IPS DF 4.7 (cell line): ENCODE data around the gene HDAC4.

ENCODE experiments used
- DNase-seq: peaks from one replicate; pipeline ENCODE4 v3.0.0-alpha.2; 2013; ENCODE audit warnings: low spot score; ENCODE audit errors: extremely low read depth

HDAC4 gene

DNA sequence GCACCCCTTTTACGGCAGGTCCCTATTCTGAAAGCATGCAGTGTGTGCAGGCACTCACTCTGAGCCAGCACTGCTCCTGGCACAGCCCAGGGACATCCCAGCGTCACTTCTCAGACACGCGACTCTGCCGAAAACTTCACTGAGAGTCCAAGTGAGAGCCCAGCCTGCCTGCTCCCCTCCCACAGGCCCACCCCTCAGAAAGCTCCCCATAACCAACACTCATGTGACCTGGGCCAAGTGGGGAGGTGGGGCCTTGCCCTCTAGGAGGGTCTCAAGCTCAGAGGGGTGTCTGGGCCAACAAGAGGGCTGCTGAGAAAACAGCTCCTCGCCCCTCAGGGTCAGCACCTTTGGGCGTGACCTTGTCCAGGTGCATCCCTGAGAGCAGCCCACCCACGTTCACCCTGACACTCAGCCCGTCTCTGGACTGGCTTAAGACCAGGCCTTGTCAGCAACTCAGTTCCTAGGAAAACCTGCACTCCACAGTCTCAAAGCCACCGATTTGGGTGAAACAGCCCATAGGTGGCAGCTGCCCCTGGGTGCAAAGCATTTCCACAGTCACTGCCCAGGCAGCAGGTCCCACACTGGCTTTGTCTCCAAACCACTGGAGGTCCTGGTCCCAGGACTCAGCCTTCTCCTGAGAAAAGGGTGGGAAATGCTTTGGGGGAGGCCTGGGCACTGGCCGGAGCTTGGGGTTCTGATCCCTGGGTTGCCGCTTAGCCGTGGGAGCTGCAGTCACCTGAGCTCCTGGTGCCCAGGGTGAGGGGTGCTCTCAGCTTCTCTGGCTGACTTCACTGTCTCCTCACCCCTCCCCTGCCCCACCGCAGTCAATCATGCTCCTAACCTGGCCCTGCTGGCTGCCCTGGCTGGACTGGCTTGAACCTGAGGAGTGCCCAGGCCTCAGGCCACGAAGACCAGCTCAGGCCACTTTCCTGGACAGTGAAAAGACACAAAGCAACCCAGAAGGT, 209.6 kb downstream of the HDAC4 start:
- DNase-seq = no peak

DNA sequence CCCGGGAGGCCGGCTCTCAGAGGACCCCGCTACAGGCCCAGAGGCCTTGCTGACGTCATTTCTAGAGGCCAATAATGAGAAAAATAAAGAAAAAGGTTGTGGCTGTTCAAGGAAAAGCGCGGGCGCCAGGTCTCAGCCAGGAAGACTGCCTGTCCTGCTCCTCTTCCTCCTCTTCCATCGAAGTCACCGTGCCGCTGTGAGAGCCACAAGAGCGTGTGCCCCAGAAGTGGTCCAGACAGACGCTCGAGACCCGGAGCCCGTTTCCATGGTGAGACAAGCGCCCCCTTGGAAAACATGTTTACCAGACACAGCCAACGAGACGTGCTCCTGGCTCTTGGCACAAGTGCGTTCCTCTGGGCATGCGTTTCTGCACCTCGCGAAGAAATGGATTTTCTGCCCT, 210.5 kb downstream of the HDAC4 start:
- DNase-seq = no peak

DNA sequence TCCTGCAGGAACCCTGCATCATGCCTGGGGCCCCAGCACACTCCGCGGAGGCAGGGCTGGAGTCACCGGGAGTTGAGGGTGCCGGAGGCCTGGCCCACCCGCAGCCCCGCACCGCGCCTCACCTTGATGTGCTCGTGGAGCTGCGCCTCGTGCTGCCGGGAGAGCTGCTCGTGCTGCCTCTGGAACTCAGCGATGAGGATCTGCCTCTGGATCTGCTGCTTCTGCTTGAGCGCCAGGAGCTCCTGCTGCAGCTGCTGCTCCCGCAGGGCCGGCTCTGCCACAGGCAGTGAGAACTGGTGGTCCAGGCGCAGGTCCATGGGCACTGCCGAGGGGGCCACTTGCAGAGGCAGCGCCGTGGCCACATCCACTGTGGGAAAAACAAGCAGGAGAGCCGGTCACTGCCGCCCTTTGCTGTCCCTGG, 211.1 kb downstream of the HDAC4 start:
- no peak for DNase-seq

DNA sequence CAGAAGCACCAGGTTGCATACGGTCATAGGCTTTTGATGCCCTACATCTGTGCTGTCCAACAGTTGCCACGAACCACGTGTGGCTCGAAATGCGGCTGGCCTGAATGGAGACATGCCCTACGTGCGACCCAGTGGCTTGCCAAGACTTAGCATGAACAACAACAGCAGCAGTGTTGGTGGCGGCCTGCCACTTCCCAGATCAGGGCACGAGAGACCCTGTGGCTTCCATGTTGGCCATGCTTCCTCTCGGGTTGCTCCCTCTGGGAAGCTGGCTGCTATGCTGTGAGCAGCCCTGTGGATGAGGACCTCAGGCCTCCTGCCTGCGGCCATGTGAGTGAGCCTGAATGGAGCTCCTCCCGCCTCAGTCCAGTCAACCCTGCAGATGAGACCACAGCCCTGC, 212.3 kb downstream of the HDAC4 start:
- no peak for DNase-seq

DNA sequence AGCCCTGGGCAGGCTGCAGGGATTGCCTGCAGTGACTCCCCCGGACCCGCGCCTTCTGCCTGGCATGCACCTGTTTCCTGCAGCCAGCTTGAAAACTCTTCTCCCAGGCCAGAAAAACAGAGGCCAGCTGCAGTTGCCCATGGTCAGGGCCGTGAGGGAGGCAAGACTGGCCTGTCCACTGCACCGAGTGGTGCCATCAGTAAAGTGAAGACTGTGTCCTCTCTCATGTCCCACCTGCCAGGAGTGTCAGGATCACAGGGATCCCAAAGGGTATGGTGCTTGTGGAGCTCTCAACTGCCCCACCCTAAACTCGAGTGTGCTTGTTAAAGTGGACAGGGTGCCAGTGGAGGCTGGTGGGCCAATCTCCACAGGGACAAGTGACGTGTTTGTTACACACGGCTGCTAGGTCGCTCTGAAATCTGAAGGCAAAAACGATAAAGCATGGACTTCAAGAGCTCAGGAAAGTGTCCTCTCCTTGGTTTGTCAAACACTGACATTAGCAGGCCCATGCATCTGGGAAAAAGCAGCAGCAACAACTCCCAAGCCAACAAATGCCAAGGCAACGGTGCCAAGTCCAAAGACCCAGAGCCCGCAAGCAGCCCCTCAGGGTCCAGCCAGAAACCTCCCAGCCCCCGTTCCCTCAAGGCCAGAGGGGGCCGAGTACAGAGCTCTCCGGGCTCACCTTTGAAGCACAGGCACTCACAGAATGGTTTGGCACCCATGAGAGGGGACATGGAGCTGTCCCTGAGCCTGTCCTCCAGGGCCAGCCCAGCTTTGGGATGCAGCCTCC, 213.2 kb downstream of the HDAC4 start:
- no peak for DNase-seq

DNA sequence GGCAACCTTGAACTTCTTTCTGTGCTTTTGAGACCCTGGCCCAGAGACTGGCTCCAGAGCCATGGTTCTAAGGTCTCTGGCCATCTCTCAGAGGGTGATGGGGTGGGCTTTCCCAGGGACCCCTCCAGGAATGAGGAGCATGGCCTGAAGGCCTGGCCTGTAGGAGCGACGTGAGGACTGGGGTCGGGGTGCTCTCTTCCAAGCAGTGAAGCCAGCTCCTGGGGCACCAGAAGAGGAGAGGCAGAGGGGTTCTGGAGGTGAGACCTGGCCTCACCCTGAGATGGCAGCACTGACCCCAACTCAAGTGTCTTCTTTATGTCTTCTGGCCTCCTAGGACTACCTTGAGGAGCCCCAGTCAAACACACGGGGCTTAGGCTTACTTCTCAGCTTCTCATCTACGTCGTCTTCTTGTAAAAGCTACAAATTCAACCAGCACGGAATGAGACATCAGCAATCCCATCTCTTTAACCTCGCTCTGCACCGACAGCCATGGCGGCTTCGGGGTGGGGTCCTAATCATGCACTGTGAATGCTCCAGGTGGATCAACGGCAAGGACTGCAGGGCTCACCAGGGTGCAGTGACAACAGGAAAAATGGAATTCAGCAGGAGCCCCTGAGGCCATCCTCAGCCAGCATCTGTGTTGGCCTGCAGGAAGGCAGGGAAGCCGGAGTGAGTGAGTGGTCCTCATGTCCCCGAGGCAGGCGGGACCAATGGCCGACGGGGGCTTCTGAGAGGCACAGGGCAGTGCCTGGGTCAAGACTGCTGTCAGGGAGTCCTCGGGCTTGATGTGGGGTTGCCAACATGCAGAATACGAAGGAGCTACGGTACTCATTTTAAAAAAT, 214.1 kb downstream of the HDAC4 start:
- DNase-seq = no peak

DNA sequence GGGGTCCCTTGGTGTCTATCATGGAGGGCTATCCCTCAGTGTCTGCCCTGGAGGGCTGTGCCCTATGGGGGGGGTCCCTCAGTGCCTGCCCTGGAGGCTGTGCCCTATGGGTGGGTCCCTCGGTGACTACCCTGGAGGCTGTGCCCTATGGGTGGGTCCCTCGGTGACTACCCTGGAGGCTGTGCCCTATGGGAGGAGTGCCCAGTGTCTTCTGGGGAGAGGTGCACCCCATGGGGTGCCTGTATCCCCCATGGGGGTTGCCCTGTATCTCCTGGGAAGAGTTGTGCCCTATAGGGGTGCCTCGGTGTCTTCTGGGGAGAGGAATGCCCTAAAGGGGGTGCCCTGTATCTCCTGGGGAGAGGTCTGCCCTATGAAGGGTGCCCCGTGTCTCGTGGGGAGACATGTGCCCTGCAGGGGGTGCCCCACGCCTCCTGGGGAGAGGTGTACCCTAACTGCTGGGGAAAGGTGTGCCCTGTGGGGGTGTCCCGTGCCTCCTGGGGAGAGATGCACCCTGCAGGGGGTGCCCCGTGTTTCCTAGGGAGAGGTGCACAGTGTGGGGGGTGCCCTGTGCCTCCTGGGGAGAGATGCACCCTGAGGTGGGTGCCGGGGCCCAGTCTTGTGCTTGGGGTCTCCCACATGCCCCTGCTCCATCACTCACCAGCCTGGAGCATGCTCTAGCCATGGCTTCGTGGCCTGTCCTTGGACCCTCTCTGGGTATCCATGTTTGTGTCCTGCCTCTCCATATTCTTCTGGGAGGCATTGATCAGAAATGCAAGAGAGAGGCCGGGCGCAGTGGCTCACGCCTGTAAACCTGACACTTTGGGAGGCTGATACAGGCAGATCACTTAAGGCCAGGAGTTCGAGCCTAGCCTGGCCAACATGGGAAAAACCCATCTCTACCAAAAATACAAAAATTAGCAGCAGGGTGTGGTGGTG, 215.6 kb downstream of the HDAC4 start:
- no peak for DNase-seq

DNA sequence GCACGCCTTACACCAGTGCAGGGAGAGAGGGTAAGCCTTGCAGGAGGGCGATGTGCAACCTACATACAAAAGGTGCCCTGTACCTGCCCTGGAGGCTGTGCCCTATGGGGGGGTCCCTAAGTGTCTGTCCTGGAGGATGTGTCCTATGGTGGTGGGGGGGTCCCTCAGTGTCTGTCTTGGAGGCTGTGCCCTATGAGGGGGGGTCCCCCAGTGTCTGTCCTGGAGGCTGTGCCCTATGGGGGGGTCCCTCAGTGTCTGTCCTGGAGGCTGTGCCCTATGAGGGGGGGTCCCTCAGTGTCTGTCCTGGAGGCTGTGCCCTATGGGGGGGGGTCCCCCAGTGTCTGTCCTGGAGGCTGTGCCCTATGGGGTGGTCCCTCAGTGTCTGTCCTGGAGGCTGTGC, 216.6 kb downstream of the HDAC4 start:
- no peak for DNase-seq

DNA sequence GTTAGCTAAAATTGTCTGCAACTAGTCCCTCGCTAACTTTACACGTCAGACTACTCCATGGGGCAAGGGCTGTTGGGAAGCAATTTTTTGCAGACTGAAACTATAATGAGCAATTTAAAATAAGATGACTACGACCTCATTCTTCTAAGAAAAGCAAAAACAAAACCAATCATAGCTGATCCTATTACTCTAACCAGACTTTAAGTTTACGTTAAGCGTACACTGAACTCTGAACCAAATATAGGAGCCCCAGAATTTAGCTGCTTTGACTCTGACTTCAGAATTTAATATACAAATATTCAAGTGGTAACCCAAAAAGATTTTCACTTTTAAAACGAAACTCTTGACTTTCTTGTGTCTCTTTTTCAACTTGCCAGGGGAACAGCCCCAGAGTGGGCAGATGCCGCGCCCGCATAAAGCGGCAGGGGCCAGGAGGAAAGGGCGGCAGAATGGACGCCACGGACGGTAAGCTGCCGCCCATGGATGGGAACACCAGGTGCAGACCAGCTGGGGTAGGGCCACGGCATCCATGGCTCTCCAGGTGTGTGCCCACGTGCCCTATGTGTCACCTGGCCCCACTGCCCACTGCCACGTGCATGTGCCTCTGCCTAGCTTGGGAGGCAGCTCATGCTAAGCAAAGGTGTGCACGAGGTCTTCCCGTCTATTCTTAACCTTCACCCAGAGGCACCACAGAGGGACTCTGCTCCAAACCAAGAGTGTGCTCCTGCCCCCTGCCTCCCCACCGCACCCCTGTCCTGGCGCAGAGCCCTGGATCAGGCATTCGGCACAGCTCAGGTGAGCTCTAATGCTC, 217.6 kb downstream of the HDAC4 start:
- DNase-seq = no peak

DNA sequence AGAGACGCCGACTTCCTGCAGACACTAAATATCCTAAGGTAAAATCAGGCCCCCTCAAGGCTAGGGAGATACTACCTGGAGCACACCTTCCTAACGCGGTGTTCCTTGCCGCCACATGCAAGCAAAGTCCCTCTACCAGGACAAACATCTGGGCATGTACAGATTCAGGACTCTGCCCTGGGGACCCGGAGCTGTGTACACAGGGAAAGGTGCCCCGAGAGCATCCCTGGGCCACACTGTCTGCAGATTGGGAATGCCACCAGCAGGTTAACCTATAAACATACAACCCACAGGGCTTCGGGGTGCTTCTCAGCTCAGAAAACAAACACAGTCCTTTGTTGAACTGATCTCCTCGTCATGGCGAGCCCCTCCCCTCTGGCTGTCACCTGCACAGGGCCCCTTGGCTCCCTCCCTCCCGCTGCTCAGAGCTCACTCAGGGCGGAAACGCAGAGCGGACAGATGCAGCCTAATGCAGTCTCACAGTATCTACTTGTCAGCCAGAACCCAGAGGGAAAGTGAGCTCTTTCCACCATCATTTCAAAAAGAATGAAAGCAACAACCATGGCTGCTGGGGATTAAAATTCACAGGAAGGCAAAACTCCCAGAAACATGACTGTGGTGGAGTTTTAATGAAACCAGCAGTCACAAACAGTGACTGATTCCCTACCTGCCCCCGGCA, 218.8 kb downstream of the HDAC4 start:
- no peak for DNase-seq

DNA sequence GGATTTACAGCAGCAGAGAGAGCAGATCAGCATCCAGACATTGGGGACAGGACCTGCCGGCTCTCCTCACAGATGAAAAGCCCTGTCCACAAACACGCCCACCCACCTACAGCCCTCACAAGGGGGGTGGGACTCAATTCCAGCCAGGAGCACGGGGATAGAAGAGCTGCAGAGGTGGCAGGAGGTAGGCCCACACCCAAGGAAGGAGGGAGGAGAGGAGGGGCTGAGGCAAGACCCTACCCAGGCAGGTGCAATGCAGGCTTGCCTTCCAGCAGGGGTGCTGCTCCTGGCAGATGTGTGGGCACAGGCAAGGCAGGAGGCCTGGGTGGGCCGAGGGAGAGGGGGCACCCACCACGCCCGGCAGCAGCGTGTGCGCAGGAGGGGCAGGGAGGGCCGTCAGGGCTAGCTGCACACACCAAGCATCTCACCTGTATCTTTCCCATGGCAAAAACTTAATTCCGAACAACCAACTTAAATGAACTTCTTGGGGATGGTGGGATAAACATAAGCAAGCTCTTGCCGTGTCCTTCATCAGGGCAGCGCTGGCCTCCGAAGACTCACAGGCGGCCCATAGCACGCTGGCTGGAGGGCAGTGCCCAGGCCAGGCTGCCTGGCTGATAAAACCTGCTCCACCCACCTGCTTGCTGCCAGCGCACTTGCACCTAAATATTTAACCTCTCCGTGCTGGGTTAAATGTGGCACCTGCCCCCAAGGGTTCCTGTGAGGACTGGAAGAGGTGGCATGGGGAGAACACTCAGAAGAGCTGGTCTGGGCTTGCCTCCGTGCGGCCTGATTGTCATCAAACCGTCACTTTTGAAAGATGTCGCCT, 219.5 kb downstream of the HDAC4 start:
- no peak for DNase-seq

DNA sequence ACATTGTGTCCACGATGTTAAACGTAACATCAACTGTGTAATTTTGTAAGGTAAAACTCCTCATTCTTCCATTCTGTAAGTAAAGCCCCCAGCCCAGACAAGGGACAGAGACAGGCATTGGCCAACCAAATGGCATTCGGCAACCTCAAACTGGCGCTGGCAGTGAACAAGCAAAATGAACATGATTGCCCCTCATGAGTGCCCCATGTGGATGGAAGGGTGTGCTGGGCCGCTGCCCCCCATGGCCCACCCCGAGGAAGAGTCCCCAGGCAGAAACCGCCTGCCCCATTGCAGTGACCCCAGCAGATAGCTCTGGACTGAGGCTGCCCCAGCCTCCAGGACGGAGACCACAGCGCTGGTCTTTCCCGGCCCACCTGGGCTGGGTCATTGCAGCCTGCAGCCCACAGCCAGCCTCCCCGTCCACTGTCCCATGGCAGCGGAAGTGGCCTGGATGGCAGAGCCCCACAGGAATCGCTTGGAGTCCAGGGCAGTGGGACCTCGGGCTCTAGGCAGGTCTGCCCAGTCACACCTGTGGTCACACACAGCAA, 220.2 kb downstream of the HDAC4 start:
- DNase-seq = no peak

DNA sequence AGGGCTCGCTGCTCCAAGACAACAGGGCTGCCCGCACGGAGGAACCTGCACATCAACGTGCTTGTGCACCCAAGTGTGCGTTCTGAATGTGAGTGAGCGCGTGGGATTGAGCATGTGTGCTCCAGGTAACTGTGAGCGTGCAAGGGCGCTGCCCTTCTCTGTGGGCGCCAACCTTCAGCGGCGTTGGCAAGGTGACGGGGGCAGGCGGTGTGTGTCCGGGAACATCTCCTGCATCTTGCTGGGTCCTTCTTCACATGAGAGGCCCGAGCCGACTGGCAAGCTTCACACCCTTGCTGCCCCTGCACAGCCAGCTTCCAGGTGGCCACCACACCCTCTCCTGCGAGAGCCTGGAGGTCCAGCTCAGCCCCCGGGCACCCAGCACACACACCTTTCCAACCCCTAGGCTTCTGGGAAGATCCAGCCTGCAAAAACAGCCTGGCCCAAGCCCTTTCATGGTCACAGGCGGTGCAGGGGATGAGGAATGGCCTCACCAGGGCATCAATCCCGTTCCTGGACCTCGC, 220.9 kb downstream of the HDAC4 start:
- no peak for DNase-seq

DNA sequence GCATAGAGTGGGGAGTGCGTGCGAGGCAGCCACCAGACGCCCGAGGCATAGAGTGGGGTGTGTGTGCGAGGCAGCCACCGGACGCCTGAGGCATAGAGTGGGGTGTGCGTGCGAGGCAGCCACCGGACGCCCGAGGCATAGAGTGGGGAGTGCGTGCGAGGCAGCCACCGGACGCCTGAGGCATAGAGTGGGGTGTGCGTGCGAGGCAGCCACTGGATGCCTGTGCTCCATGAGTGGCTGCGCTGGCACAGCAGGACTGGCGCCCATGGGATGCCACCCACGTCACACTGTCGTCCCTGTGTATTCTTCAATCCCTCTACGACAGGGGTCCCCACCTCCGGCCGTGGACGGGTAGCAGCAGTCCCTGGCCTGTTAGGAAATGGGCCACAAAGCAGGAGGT, 221.9 kb downstream of the HDAC4 start:
- DNase-seq = no peak

DNA sequence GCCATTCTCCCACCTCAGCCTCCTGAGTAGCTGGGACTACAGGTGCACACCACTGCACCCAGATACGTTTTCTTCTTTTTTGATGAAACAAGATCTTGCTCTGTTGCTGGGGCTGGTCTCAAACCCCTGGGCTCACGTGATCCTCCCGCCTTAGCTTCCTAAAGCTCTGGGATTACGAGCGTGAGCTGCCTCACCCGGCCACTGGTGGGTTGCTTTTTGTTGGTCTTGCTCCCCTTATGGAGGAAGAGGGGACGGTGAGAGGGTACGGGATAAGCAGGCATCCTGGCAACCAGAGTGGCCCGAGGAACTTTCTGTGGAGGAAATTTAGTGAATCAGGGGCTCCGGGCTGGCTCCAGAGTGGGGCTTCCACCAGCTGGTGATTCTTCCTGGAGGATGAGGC, 222.3 kb downstream of the HDAC4 start:
- DNase-seq = no peak

DNA sequence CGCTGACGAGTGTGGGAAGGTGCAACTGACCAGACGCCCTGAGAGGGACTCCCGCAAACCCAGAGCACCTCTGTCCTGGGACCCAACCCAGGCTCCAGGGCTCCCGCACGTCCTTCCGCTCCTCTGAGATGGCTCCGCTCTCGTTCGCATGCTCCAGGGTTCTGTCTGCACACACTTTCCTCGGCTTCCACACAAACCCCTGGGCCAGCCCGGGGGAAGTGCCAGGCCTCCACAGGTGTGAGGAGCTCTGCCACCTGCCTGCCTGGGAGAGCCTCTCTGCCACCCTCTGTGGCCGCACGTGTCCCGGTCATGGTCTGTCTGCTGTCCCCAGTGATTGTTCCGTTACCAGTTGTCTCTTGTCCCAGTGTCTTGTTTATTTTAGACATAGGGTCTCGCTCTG, 222.9 kb downstream of the HDAC4 start:
- no peak for DNase-seq

DNA sequence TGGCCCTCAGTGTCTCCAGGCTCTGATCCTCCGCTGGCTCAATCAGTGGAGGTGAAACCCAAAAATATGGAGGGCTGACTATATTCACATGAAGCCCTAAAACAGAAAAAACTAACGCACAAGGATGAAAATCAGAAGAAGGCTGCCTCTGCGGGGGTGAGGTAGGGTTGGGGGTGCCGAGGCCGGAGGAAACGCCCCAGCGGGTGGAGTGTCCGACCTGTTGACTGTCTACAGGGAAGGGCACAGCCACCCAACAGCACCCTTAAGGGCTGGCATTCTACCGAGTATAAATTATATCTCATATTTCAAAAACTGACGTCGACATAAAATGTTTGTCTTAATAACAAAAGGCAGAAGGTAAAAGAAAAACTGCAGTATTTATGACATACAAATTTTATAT, 223.5 kb downstream of the HDAC4 start:
- no peak for DNase-seq
